Medulla oblongata (tissue), 1 donor: Measurements from ENCODE around the gene ABHD6.

Experiments used
- DNase-seq: peaks from one replicate; pipeline ENCODE4 v3.0.0-alpha.2; 2015; ENCODE audit errors: extremely low spot score

ABHD6 gene

GRCh38 chr3:58342676-58343075 lies 105.1 kb downstream of the ABHD6 start:
- peak; percentile 67 for DNase-seq
